ENCODE results near the gene NHLRC3. TPM values are rescaled to one million over a fixed set of nuclear protein-coding genes. Genes with fewer than 3 reads are reported as not detected.
"Not testable (repeated sequence)": the region's sequence is repeated elsewhere in the genome, so short reads cannot be mapped to it uniquely, and the experiment has no call there.

NHLRC3 gene
- total and polyA plus RNA-seq, 8 donors: 26.2 to 75.6 (median 67.2) TPM

- Histone ChIP-seq H3K27me3 (no peaks in the 10 kb centered on the region), H3K9me3 (peaks cover 0 to 3% of the 10 kb centered on the region in 2 donors), H3K36me3 (no peaks in the 10 kb centered on the region), H3K27ac (no peak overlapping the region), H3K4me1 (no peaks in the 10 kb centered on the region), H3K4me3 (no peak overlapping the region)
- intact Hi-C loops (cut with DNase I): loop anchor here in 1 of 2 donors (10.0 kb wide), 1 partner anchor 559 kb away; no protein-coding TSS in a partner anchor
- ATAC-seq (no peak), DNase-seq (no peak)
- no peak for TF ChIP-seq CTCF (IDR thresholded peaks at IDR 0.05)
Observed at GRCh38 chr13:39056018-39056417, 17.8 kb downstream of the NHLRC3 start.

- Histone ChIP-seq H3K27me3 (no peaks in the 10 kb centered on the region), H3K4me1 (no peaks in the 10 kb centered on the region), H3K27ac (no peak overlapping the region), H3K9me3 (peaks cover 0 to 3% of the 10 kb centered on the region in 2 donors), H3K4me3 (no peak overlapping the region), H3K36me3 (no peaks in the 10 kb centered on the region)
- DNase-seq: no peak
- TF ChIP-seq CTCF (IDR thresholded peaks at IDR 0.05): no peak
- no peak for ATAC-seq
- intact Hi-C loops (cut with DNase I): loop anchor here in 1 of 2 donors (10.0 kb wide), 1 partner anchor 557 kb away; no protein-coding TSS in a partner anchor
Observed at GRCh38 chr13:39058040-39058439, 19.8 kb downstream of the NHLRC3 start.

- H3K27me3 ChIP-seq: no peaks in the 10 kb centered on the region
- H3K4me1 ChIP-seq: no peaks in the 10 kb centered on the region
- peaks cover 0 to 4% of the 10 kb centered on the region in 2 donors for H3K36me3 ChIP-seq
- no peak for ATAC-seq
- no peak overlapping the region for H3K4me3 ChIP-seq
- no peak for TF ChIP-seq CTCF (IDR thresholded peaks at IDR 0.05)
- intact Hi-C loops (cut with DNase I): no loop called here
- no peak for DNase-seq
- no peaks in the 10 kb centered on the region for H3K9me3 ChIP-seq
- H3K27ac ChIP-seq: no peak overlapping the region
Observed at GRCh38 chr13:39062004-39062403, 23.7 kb downstream of the NHLRC3 start.

- ATAC-seq: no peak
- Histone ChIP-seq H3K27me3 (peaks cover 0 to 29% of the 10 kb centered on the region in 2 donors), H3K27ac (no peak overlapping the region), H3K4me1 (no peaks in the 10 kb centered on the region), H3K36me3 (no peaks in the 10 kb centered on the region), H3K9me3 (no peaks in the 10 kb centered on the region), H3K4me3 (no peak overlapping the region)
- DNase-seq: no peak
- intact Hi-C loops (cut with DNase I): no loop called here
- TF ChIP-seq CTCF (IDR thresholded peaks at IDR 0.05): no peak
Observed at GRCh38 chr13:39072842-39073241, 34.6 kb downstream of the NHLRC3 start.

- Histone ChIP-seq H3K27ac (no peak overlapping the region), H3K4me3 (no peak overlapping the region), H3K36me3 (no peaks in the 10 kb centered on the region), H3K27me3 (peaks cover 0 to 29% of the 10 kb centered on the region in 2 donors), H3K9me3 (no peaks in the 10 kb centered on the region), H3K4me1 (no peaks in the 10 kb centered on the region)
- no peak for TF ChIP-seq CTCF (IDR thresholded peaks at IDR 0.05)
- ATAC-seq (no peak), DNase-seq (no peak)
- intact Hi-C loops (cut with DNase I): no loop called here
Observed at GRCh38 chr13:39073983-39074382, 35.7 kb downstream of the NHLRC3 start.

- H3K27ac ChIP-seq; ATAC-seq; intact Hi-C loops (cut with DNase I); DNase-seq; H3K4me3 ChIP-seq; H3K9me3 ChIP-seq; H3K27me3 ChIP-seq; H3K4me1 ChIP-seq; H3K36me3 ChIP-seq: not testable (repeated sequence)
Observed at GRCh38 chr13:39086251-39086945, 48.1 kb downstream of the NHLRC3 start.

Measured in left lung (tissue), 10 donors.